GM12864 (cell line): ENCODE results near the gene PA2G4.
A peak's percentile ranks its signal among the peaks of the same experiment; 100 is the strongest.

Source experiments
- DNase-seq: peaks from one replicate; pipeline ENCODE4 v3.0.0-alpha.2; 2011; ENCODE audit warnings: low read depth
- H3K4me3 ChIP-seq: 2 replicates; pipeline ENCODE4 v1.5.1; 2011; ENCODE audit warnings: mild to moderate bottlenecking, low read depth, low read length, control low read depth
- CTCF ChIP-seq: IDR thresholded peaks from 2 replicates; pipeline ENCODE4 v1.5.1; 2011; ENCODE audit warnings: low read depth, mild to moderate bottlenecking, moderate library complexity, low read length, control low read depth, inconsistent platforms; ENCODE audit errors: missing control alignments

The PA2G4 gene

GRCh38 chr12:56078931-56079722 lies 25.2 kb upstream of the PA2G4 start:
- TF ChIP-seq CTCF, result peak; percentile 55
- H3K4me3 ChIP-seq, result peak overlapping the region; percentile 52
- no peak for DNase-seq

GRCh38 chr12:56079723-56080555 lies 24.4 kb upstream of the PA2G4 start, which contains the start of gene ERBB3:
Gene ERBB3 (plus strand): TSS chr12:56080165. CDS start chr12:56080301, 136 bp downstream.
- H3K4me3 ChIP-seq, result peak within 1 kb of the TSS; percentile 52
- no peak for DNase-seq
- no peak for TF ChIP-seq CTCF

- no peak for DNase-seq
- no peak overlapping the region for H3K4me3 ChIP-seq
- no peak for TF ChIP-seq CTCF
These were observed 23.7 kb upstream of the PA2G4 start for GRCh38 chr12:56080556-56081138.

GRCh38 chr12:56081393-56082347 lies 22.7 kb upstream of the PA2G4 start:
- TF ChIP-seq CTCF, result no peak
- H3K4me3 ChIP-seq, result no peak overlapping the region
- DNase-seq, result no peak

GRCh38 chr12:56082382-56082781 lies 22.0 kb upstream of the PA2G4 start:
- no peak for TF ChIP-seq CTCF
- H3K4me3 ChIP-seq, result no peak overlapping the region
- DNase-seq, result no peak

- DNase-seq, result no peak
- no peak for TF ChIP-seq CTCF
- no peak overlapping the region for H3K4me3 ChIP-seq
These were observed 21.4 kb upstream of the PA2G4 start for GRCh38 chr12:56082967-56083366.
